SU-DHL-6 (cell line): ENCODE data around the gene CLSTN3.

Experiments used
- H2AFZ ChIP-seq: fragments of 200-600 bp; sonication (generic); 2 replicates; pipeline ENCODE4 v1.6.1; 2014; ENCODE audit warnings: low read depth, mild to moderate bottlenecking, moderate library complexity, mixed read lengths, antibody characterized with exemption, low read length; ENCODE audit not compliant: severe bottlenecking
- H3F3A ChIP-seq: fragments of 200-600 bp; shearing (Covaris generic); 2 replicates; pipeline ENCODE4 v1.6.0; 2016; ENCODE audit warnings: antibody characterized with exemption, mild to moderate bottlenecking; ENCODE audit not compliant: insufficient read depth
- H3K27ac ChIP-seq: fragments of 200-600 bp; sonication (generic); 2 replicates; pipeline ENCODE4 v1.5.1; 2016; ENCODE audit warnings: low read depth, mild to moderate bottlenecking, low read length, moderate library complexity, mixed read lengths
- H3K27me3 ChIP-seq: fragments of 200-600 bp; sonication (generic), shearing (Covaris generic); 2 replicates; pipeline ENCODE4 v1.6.0; 2014; ENCODE audit warnings: mild to moderate bottlenecking, low read length
- H3K36me3 ChIP-seq: fragments of 200-600 bp; sonication (generic); 2 replicates; pipeline ENCODE4 v1.6.1; 2014; ENCODE audit warnings: mild to moderate bottlenecking, low read length, mixed read lengths
- H3K4me2 ChIP-seq: fragments of 300-600, 200-600 bp; shearing (Covaris generic), sonication (generic); 2 replicates; pipeline ENCODE4 v1.6.0; 2014; ENCODE audit warnings: low read length, low read depth, mild to moderate bottlenecking; ENCODE audit not compliant: poor library complexity, severe bottlenecking
- H3K4me3 ChIP-seq: fragments of 200-600 bp; sonication (generic); 2 replicates; pipeline ENCODE4 v1.5.1; 2014; ENCODE audit warnings: antibody characterized with exemption, low read length, mild to moderate bottlenecking, mixed read lengths; ENCODE audit not compliant: insufficient read depth, poor library complexity, severe bottlenecking
- H3K79me2 ChIP-seq: fragments of 200-600 bp; sonication (generic); 2 replicates; pipeline ENCODE4 v1.6.1; 2014; ENCODE audit warnings: mild to moderate bottlenecking, low read length, moderate library complexity; ENCODE audit not compliant: insufficient read depth
- H3K9ac ChIP-seq: fragments of 200-600 bp; sonication (generic); 2 replicates; pipeline ENCODE4 v1.7.0; 2014; ENCODE audit warnings: mild to moderate bottlenecking, low read length
- H3K9me2 ChIP-seq: fragments of 200-600 bp; sonication (generic); replicated peaks from 2 replicates; pipeline ENCODE4 v1.6.1; 2014; ENCODE audit warnings: low read length; ENCODE audit not compliant: insufficient read depth
- H3K9me3 ChIP-seq: fragments of 200-600 bp; sonication (generic); 2 replicates; pipeline ENCODE4 v1.6.1; 2014; ENCODE audit warnings: low read length, mixed read lengths; ENCODE audit not compliant: insufficient read depth
- H4K20me1 ChIP-seq: fragments of 200-600 bp; sonication (generic); 2 replicates; pipeline ENCODE4 v1.6.1; 2014; ENCODE audit warnings: low read depth, mild to moderate bottlenecking, antibody characterized with exemption, low read length, moderate library complexity, mixed read lengths
- EZH2phosphoT487 ChIP-seq: fragments of 200-600 bp; sonication (generic), shearing (Covaris generic); conservative IDR thresholded peaks from 2 replicates; pipeline ENCODE4 v1.6.1; 2018; ENCODE audit warnings: mild to moderate bottlenecking, antibody characterized with exemption, low read length, moderate library complexity, mixed read lengths
- TF ChIP-seq, protein P1 (sequence below): fragments of 200-600 bp; sonication (generic); IDR thresholded peaks from one replicate; pipeline ENCODE4 v1.5.1; 2017; ENCODE audit warnings: antibody characterized with exemption, mild to moderate bottlenecking, low read length, moderate library complexity; ENCODE audit not compliant: insufficient read depth, poor library complexity, severe bottlenecking

CLSTN3 gene

DNA sequence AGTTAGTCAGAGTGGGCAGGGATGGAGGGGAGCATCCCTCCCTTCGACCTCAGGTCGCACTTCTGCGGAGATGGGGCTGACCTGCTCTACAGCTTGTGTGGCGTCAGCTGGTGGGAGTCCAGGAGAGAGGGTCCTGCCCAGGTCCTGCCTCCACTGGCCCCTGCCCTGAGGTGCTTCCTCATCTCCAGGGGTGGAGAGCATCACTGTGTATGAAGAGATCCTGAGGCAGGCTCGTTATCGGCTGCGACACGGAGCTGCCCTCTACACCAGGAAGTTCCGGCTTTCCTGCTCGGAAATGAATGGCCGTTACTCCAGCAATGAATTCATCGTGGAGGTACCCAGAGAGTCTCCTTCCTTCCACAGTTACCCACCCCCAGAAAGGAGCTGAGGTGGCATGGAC, 20.2 kb downstream of the CLSTN3 start:
- Histone ChIP-seq H3K4me3 (no peak overlapping the region), H4K20me1 (no peaks in the 10 kb centered on the region)

GRCh38 chr12:7150841-7151240, 20.7 kb downstream of the CLSTN3 start:
- no peaks in the 10 kb centered on the region for H3K27me3 ChIP-seq
- no peaks in the 10 kb centered on the region for H3K79me2 ChIP-seq
- no peak for TF ChIP-seq EZH2phosphoT487
- TF ChIP-seq, protein P1, sequence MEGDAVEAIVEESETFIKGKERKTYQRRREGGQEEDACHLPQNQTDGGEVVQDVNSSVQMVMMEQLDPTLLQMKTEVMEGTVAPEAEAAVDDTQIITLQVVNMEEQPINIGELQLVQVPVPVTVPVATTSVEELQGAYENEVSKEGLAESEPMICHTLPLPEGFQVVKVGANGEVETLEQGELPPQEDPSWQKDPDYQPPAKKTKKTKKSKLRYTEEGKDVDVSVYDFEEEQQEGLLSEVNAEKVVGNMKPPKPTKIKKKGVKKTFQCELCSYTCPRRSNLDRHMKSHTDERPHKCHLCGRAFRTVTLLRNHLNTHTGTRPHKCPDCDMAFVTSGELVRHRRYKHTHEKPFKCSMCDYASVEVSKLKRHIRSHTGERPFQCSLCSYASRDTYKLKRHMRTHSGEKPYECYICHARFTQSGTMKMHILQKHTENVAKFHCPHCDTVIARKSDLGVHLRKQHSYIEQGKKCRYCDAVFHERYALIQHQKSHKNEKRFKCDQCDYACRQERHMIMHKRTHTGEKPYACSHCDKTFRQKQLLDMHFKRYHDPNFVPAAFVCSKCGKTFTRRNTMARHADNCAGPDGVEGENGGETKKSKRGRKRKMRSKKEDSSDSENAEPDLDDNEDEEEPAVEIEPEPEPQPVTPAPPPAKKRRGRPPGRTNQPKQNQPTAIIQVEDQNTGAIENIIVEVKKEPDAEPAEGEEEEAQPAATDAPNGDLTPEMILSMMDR, result no peak
- no peaks in the 10 kb centered on the region for H3K9me2 ChIP-seq
- no peak overlapping the region for H3K9ac ChIP-seq
- H3K9me3 ChIP-seq, result no peaks in the 10 kb centered on the region
- no peaks in the 10 kb centered on the region for H4K20me1 ChIP-seq
- no peak overlapping the region for H2AFZ ChIP-seq
- H3K4me2 ChIP-seq, result no peak overlapping the region
- H3F3A ChIP-seq, result no peaks in the 10 kb centered on the region
- no peak overlapping the region for H3K27ac ChIP-seq
- H3K4me3 ChIP-seq, result no peak overlapping the region
- no peaks in the 10 kb centered on the region for H3K36me3 ChIP-seq

More for the DNA sequence above, 20.2 kb downstream of the CLSTN3 start:
- no peak overlapping the region for H3K27ac ChIP-seq
- no peaks in the 10 kb centered on the region for H3K9me2 ChIP-seq
- H3K9ac ChIP-seq, result no peak overlapping the region
- no peak overlapping the region for H2AFZ ChIP-seq
- no peaks in the 10 kb centered on the region for H3K79me2 ChIP-seq
- TF ChIP-seq EZH2phosphoT487, result no peak
- TF ChIP-seq, protein P1, result no peak
- H3K36me3 ChIP-seq, result no peaks in the 10 kb centered on the region
- H3K27me3 ChIP-seq, result no peaks in the 10 kb centered on the region
- no peak overlapping the region for H3K4me2 ChIP-seq
- no peaks in the 10 kb centered on the region for H3F3A ChIP-seq
- no peaks in the 10 kb centered on the region for H3K9me3 ChIP-seq

DNA sequence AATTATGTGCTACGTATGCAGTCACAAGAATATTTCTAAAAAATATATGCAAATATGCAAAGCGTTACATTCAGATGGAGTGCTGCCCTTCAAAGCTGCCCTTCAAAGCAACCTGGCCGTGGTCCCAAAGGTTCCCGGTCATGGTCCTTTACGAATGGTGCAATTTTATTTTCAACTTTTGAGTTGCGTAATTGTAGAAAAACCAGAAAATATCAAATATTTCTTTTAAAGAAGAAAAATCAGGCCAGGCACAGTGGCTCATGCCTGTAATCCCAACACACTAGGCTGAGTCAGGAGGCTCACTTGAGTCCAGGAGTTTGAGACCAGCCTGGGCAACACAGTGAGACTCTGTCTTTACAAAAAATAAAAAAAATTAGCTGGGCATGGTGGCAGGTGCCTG, 21.4 kb downstream of the CLSTN3 start:
- no peaks in the 10 kb centered on the region for H3K36me3 ChIP-seq
- H4K20me1 ChIP-seq, result no peaks in the 10 kb centered on the region
- H3K27ac ChIP-seq, result no peak overlapping the region
- H3K4me2 ChIP-seq, result no peak overlapping the region
- H3K9me2 ChIP-seq, result no peaks in the 10 kb centered on the region
- H3K79me2 ChIP-seq, result no peaks in the 10 kb centered on the region
- H3K27me3 ChIP-seq, result no peaks in the 10 kb centered on the region
- H3K4me3 ChIP-seq, result no peak overlapping the region
- H2AFZ ChIP-seq, result no peak overlapping the region
- no peak overlapping the region for H3K9ac ChIP-seq
- TF ChIP-seq, protein P1, result no peak
- TF ChIP-seq EZH2phosphoT487, result no peak
- H3K9me3 ChIP-seq, result no peaks in the 10 kb centered on the region
- no peaks in the 10 kb centered on the region for H3F3A ChIP-seq
